Liver (tissue), 9 donors: Measurements from ENCODE around the gene ARGLU1. TPM values are rescaled to one million over a fixed set of nuclear protein-coding genes. Genes with fewer than 3 reads are reported as not detected.
A peak's percentile ranks its signal among the peaks of the same experiment; 100 is the strongest.

Experiments
- DNase-seq: peaks from one replicate; pipeline ENCODE4 v3.0.0-alpha.2; 2017; ENCODE audit warnings: low spot score
- H3K27ac ChIP-seq, 2 donors: one replicate each; pipeline ENCODE4 v1.7.0; 2013; ENCODE audit warnings: inconsistent platforms in 2 of 2, low read length in 2 of 2, control low read depth in 1 of 2, low read depth in 1 of 2, mild to moderate bottlenecking in 1 of 2
- H3K27me3 ChIP-seq, 4 donors: one replicate each; pipeline versions ENCODE4 v1.6.1 to v1.7.0; 2013; ENCODE audit warnings: low read length in 3 of 4, inconsistent platforms in 1 of 4, mild to moderate bottlenecking in 1 of 4, moderate library complexity in 1 of 4; ENCODE audit not compliant: control insufficient read depth in 4 of 4, insufficient read depth in 4 of 4
- H3K36me3 ChIP-seq, 4 donors: one replicate each; pipeline versions ENCODE4 v1.6.1 to v1.7.0; 2013; ENCODE audit warnings: low read length in 3 of 4, mild to moderate bottlenecking in 3 of 4, low read depth in 1 of 4, moderate library complexity in 1 of 4; ENCODE audit not compliant: control insufficient read depth in 4 of 4, insufficient read depth in 3 of 4
- H3K4me1 ChIP-seq, 4 donors: one replicate each; pipeline versions ENCODE4 v1.6.1 to v1.7.0; 2013; ENCODE audit warnings: low read length in 3 of 4, mild to moderate bottlenecking in 3 of 4, moderate library complexity in 1 of 4; ENCODE audit not compliant: control insufficient read depth in 4 of 4, insufficient read depth in 4 of 4
- H3K4me3 ChIP-seq, 3 donors: one replicate each; pipeline versions ENCODE4 v1.6.1 to v1.7.0; 2013; ENCODE audit warnings: low read length in 3 of 3, control low read depth in 1 of 3, low read depth in 1 of 3, mild to moderate bottlenecking in 1 of 3
- H3K9ac ChIP-seq, 2 donors: one replicate each; pipeline ENCODE4 v1.7.0; 2013; ENCODE audit warnings: low read length in 2 of 2, mild to moderate bottlenecking in 2 of 2, moderate library complexity in 2 of 2, control low read depth in 1 of 2, low read depth in 1 of 2
- H3K9me3 ChIP-seq, 4 donors: one replicate each; pipeline versions ENCODE4 v1.6.1 to v1.7.0; 2013; ENCODE audit warnings: low read length in 3 of 4; ENCODE audit not compliant: control insufficient read depth in 4 of 4
- EGR1 ChIP-seq, 2 donors: IDR thresholded peaks; 2 replicates each; pipeline ENCODE4 v1.6.1; 2016 to 2018; ENCODE audit warnings: antibody characterized with exemption in 2 of 2, low read depth in 2 of 2
- FOXA1 ChIP-seq: IDR thresholded peaks from 2 replicates; pipeline ENCODE4 v1.6.1; 2016; ENCODE audit warnings: antibody characterized with exemption
- FOXA2 ChIP-seq: IDR thresholded peaks from 2 replicates; pipeline ENCODE4 v1.6.1; 2016; ENCODE audit warnings: antibody characterized with exemption
- HNF4A ChIP-seq, 2 donors: conservative IDR thresholded peaks; 2 replicates each; pipeline ENCODE4 v1.6.1; 2016; ENCODE audit warnings: antibody characterized with exemption in 2 of 2, mild to moderate bottlenecking in 2 of 2
- HNF4G ChIP-seq: IDR thresholded peaks from 2 replicates; pipeline ENCODE4 v1.6.1; 2016; ENCODE audit warnings: antibody characterized with exemption
- JUND ChIP-seq, 2 donors: IDR thresholded peaks; 2 replicates each; pipeline ENCODE4 v1.6.1; 2016; ENCODE audit warnings: antibody characterized with exemption in 2 of 2
- NR2F2 ChIP-seq: IDR thresholded peaks from 2 replicates; pipeline ENCODE4 v1.6.1; 2016; ENCODE audit warnings: antibody characterized with exemption
- RAD21 ChIP-seq, 2 donors: IDR thresholded peaks; 2 replicates each; pipeline ENCODE4 v1.6.1; 2016; ENCODE audit warnings: antibody characterized with exemption in 2 of 2, mild to moderate bottlenecking in 2 of 2
- SP1 ChIP-seq: IDR thresholded peaks from 2 replicates; pipeline ENCODE4 v1.6.1; 2018; ENCODE audit warnings: antibody characterized with exemption, mild to moderate bottlenecking
- TAF1 ChIP-seq: conservative IDR thresholded peaks from 2 replicates; pipeline ENCODE4 v1.6.1; 2016; ENCODE audit warnings: antibody characterized with exemption, mild to moderate bottlenecking
- WGBS: extraction: QIAGEN DNeasy Blood & Tissue Kit; methylation state at CpG from one replicate; pipeline ENCODE4 v1.1.7; 2013; 5-methylcytosine and 5-hydroxymethylcytosine counted together
- polyA plus RNA-seq, 2 donors: library from polyadenylated mRNA; stranded (reverse) in 1 of 2; unstranded in 1 of 2; fragments of 200-250 nt in 1 of 2; fragments of >200 nt in 1 of 2; fragmentation: Nextera tagmentation in 1 of 2; extraction: Ambion mirVana in 1 of 2; gene quantifications; one replicate each; pipeline versions ENCODE4 v1.2.1 to v1.2.3, GENCODE V29; 2013 to 2015
- total RNA-seq, 2 donors: library from RNA; depleted of rRNA; stranded (reverse); fragments of >200 nt; gene quantifications; one replicate each; pipeline ENCODE4 v1.2.3, GENCODE V29; 2014
- TF ChIP-seq, protein P1 (sequence below): IDR thresholded peaks from 2 replicates; pipeline ENCODE4 v1.6.1; 2016; ENCODE audit warnings: antibody characterized with exemption
- TF ChIP-seq, protein P2 (sequence below): fragments of 150-350 bp; IDR thresholded peaks from 2 replicates; pipeline ENCODE4 v1.5.1; 2017; ENCODE audit warnings: improper control_type of control experiment, low read depth, low read length; ENCODE audit not compliant: missing input control
- donor health status: healthy.
- donor health status: healthy.
- donor health status: healthy.
- donor health status: healthy.
- donor health status: healthy.

ARGLU1 gene
- total and polyA plus RNA-seq, 4 donors: 16.7 to 50.8 (median 30.1) TPM

DNA sequence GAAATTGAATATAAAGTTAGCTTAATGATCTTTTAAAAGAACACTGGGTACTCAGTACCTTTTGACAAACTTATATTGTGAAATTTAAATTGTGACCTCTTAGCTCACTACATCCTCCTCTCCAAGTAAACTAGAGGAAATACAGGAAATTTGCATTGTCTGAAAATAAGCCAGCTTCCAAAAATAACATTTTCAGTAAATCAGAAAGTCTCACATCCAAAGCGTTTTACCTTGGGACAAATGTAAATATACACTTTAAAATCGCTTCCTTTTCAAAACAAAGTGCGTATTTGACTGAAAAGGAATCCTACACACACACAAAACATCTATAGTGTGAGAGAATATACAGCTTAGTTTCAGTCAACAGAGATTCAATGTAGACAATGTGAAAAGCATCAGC, 30.4 kb downstream of the ARGLU1 start (continued):
- TF ChIP-seq, protein P1, sequence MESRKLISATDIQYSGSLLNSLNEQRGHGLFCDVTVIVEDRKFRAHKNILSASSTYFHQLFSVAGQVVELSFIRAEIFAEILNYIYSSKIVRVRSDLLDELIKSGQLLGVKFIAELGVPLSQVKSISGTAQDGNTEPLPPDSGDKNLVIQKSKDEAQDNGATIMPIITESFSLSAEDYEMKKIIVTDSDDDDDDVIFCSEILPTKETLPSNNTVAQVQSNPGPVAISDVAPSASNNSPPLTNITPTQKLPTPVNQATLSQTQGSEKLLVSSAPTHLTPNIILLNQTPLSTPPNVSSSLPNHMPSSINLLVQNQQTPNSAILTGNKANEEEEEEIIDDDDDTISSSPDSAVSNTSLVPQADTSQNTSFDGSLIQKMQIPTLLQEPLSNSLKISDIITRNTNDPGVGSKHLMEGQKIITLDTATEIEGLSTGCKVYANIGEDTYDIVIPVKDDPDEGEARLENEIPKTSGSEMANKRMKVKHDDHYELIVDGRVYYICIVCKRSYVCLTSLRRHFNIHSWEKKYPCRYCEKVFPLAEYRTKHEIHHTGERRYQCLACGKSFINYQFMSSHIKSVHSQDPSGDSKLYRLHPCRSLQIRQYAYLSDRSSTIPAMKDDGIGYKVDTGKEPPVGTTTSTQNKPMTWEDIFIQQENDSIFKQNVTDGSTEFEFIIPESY: no peak
- TF ChIP-seq, protein P2, sequence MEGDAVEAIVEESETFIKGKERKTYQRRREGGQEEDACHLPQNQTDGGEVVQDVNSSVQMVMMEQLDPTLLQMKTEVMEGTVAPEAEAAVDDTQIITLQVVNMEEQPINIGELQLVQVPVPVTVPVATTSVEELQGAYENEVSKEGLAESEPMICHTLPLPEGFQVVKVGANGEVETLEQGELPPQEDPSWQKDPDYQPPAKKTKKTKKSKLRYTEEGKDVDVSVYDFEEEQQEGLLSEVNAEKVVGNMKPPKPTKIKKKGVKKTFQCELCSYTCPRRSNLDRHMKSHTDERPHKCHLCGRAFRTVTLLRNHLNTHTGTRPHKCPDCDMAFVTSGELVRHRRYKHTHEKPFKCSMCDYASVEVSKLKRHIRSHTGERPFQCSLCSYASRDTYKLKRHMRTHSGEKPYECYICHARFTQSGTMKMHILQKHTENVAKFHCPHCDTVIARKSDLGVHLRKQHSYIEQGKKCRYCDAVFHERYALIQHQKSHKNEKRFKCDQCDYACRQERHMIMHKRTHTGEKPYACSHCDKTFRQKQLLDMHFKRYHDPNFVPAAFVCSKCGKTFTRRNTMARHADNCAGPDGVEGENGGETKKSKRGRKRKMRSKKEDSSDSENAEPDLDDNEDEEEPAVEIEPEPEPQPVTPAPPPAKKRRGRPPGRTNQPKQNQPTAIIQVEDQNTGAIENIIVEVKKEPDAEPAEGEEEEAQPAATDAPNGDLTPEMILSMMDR: no peak

DNA sequence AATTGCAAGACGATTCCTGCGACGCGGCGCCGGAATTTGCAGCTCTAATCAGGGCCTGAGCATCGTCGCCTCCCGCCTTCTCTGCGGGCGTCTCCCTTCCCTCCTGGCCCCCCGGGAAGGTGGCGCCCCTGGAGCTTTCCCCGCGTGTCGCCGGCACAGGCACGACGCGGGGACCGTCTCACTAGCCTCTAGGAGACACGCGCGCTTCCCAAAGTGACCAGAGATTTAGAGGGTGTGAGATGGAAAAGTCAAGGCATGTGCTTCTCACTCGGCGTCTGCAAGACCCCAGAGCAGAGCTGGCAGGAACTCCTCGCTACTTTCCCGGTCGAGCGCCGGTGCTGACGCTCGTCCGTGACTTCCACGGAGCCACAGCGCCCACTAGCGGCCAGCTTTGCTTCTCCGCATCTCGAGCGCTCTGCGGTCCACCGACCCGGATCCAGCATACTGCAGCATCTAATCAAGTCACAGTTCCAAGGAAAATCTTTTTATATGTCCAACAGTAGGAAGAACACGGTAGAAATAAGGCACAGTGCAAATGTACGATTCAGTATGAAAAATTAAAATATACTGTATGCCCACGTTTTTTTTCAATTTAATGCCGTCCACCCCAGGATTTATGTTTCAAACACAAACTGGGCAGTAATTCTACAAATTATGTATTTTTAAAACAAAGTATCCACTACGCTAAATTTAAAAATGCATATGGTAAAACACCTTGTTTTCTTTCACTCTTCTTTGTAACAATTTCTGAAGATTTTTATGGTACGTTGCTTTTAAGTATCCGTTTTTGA, 31.5 kb downstream of the ARGLU1 start:
- H3K9me3 ChIP-seq: no peaks in the 10 kb centered on the region
- no peak overlapping the region for H3K9ac ChIP-seq
- 5% methylated on average over 50 of the region's 50 CpGs for WGBS
- H3K27me3 ChIP-seq: peaks cover 0 to 7% (median 0%) of the 10 kb centered on the region in 4 donors
- peak overlapping the region; percentile 46 to 81 (median 57) for H3K4me3 ChIP-seq
- peak; percentile 88 to 93 for TF ChIP-seq RAD21 (IDR thresholded peaks at IDR 0.05)
- no peak for TF ChIP-seq HNF4G
- TF ChIP-seq SP1: no peak
- no peak for TF ChIP-seq FOXA2
- TF ChIP-seq, protein P2: peak; percentile 88
- TF ChIP-seq EGR1 (IDR thresholded peaks at IDR 0.05; ENCODE audit: low read depth in 2 of 2): no peak
- peak; percentile 34 for TF ChIP-seq NR2F2
- peak; percentile 95 for DNase-seq
- peaks cover 16 to 33% (median 22%) of the 10 kb centered on the region in 4 donors for H3K4me1 ChIP-seq
- peaks cover 0 to 8% (median 2%) of the 10 kb centered on the region in 4 donors for H3K36me3 ChIP-seq
- H3K27ac ChIP-seq: peak overlapping the region; percentile 3 to 43

DNA sequence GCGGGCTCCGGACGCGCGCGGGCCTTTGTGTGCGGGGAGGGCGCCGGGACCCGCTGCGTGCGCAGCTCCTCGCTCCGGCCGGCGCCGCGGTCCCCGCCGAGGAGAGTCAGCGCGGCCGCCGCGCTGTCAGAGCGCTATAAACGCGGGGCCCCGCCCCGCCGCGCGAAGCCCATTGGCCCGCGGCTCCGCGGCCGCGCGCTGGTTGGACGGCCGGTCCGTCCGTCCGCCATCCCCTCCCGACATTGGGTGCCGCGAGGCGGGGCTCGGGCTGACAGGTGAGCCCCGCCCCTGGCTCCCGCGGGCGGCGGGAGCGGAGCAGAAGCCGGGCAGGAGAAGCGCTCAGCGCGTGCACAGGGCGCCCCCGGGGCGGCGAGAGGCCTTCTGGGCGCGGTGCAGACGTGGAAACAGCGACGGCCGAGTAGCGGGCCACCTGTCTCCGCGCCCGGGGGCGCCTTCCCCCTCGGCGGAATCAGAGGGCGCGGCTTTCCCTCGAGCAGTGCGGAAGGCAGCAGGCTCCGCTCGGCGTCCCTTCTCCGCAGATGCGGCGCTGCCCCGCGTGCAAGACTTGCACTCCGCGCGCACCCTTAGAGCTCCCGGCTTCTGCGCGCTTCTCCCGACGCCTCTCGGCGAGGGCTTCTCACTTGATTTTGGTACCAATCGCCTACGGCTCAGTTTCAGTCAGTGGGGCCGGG, 32.2 kb downstream of the ARGLU1 start, which contains the start of gene EFNB2:
EFNB2 (minus strand) TSS at position 111 of the 692 bp plus-strand sequence. CDS start 698 bp downstream, outside the sequence.
- Histone ChIP-seq H3K27me3 (peaks cover 0 to 11% (median 0%) of the 10 kb centered on the region in 4 donors), H3K9me3 (no peaks in the 10 kb centered on the region), H3K36me3 (peaks cover 0 to 4% (median 0%) of the 10 kb centered on the region in 4 donors), H3K9ac (no peak within 1 kb of the TSS), H3K4me1 (peaks cover 16 to 33% (median 22%) of the 10 kb centered on the region in 4 donors), H3K27ac (peak within 1 kb of the TSS; percentile 11 to 43), H3K4me3 (peak within 1 kb of the TSS; percentile 46 to 81 (median 57))
- WGBS: under 1% methylated on average over 102 of the region's 102 CpGs
- TF ChIP-seq HNF4G (no peak), JUND (IDR thresholded peaks at IDR 0.05) (no peak), HNF4A (conservative IDR thresholded peaks at IDR 0.05) (no peak), TAF1 (no peak), NR2F2 (no peak), EGR1 (IDR thresholded peaks at IDR 0.05; ENCODE audit: low read depth in 2 of 2) (no peak), FOXA1 (no peak)
- DNase-seq: peak; percentile 87
